GM18508 (cell line): Measurements from ENCODE around the gene GPR65.

Experiments used
- ATAC-seq: cut with Tn5 transposase; IDR thresholded peaks from one replicate; pipeline ENCODE4 v1.9.1; 2021; ENCODE audit warnings: moderate number of reproducible peaks; ENCODE audit not compliant: insufficient read depth, unreplicated experiment

GPR65 gene, protein sequence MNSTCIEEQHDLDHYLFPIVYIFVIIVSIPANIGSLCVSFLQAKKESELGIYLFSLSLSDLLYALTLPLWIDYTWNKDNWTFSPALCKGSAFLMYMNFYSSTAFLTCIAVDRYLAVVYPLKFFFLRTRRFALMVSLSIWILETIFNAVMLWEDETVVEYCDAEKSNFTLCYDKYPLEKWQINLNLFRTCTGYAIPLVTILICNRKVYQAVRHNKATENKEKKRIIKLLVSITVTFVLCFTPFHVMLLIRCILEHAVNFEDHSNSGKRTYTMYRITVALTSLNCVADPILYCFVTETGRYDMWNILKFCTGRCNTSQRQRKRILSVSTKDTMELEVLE

DNA sequence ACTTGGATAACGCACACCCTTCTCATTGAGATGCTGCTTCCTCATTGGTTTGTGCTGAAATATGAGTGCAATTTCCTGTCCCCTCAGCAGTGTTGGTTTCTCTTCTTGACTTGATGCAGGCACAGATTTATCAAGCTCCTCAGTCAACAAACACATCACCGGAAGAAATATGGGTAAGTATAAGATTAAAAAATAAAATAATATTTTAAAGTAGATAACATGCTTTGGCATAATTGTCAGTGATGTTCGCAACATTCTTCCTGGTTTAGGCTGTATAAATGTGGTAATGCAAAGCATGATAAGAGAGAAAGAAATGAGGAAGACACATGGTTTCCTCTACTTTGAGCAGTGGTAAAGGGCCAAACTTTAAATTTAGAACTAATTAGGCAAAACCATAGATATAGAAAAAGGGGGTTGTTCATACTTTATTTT lies at the start of gene GPR65:
GPR65 (plus strand) TSS at position 86 of the 432 bp plus-strand sequence. CDS start 5,713 bp downstream, outside the sequence.
- ATAC-seq, result peak; percentile 60

DNA sequence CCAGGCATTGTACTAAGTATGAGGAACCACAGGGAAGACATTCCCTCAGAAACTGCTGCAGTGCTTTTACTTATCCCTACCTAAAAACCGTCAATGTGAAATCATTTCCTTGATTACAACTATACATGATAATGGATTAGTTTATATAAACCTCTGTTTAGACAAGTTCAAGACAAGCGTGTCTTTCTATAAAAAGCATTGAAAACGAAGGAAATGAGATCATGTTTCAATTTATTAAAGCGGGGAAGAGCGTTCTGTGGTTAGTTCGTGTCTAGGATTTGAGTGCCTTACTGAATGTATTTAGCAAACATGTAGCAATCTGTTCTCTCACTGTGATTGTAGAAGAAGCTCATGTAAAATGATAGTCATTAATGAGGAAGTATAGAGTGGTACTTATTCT lies 49.4 kb upstream of the GPR65 start:
- no peak for ATAC-seq

DNA sequence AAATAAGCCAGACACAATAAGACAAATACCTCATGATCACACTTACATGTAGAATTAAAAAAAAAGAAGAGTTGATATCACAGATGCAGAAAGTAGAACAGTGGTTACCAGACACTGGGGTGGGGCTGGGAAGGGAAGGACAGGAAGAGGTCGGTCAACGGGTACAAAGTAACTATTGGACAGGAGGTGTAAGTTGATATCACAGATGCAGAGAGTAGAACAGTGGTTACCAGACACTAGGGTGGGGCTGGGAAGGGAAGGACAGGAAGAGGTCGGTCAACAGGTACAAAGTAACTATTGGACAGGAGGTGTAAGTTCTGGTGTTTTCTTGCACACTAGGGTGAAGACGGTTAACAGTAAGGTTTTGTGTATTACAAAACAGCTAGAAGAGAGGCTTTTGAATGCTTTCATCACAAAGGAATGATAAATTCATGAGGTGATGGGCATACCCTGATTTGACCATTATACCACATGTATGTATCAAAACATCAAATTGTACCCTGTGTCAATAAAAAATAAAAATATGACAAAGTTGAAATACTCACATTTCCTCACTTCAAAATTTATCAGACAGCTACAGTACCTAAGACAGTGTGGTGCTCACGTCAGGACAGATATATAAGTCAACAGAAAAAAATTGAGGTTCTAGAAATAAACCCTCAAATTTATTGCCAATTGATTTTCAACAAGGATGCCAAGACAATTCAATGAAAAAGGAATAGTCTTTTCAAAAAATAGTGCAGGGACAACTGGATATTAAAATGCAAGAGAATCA lies 44.7 kb upstream of the GPR65 start:
- ATAC-seq, result no peak

DNA sequence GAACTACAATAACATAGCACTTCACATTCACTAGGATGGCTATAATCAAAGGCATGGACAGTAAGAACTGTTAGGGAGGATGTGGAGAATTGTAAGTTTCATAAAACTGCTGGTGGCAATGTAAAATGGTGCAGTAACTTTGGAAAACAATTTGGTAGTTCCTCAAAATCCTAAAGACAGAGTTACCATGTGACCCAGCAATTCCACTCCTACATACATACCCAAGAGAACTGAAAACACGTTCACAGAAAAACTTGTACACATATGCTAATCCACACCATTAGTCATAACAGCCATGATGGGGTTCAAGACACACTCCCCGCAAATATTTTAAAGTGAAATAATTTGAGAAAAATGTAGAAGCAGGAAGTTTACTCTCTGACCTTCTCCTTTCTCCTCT lies 43.7 kb upstream of the GPR65 start:
- no peak for ATAC-seq

DNA sequence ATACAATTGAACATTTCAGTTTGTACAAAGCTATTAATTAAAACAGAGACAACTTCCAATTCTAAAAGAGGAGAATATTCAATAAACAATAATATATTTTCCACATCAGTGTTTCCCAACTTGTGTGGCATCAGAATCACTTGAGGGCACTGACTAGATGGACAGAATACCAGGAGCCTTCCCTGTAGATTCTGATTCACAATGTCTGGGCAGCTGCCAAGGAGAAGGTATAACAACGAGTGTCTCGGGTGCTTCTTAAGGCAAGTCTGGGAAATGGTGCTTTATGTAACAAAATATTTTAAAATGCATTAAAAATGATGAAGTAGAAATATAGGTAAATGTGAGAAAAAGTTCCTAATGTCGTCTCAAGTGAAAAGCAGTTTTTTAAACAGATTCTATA lies 38.1 kb upstream of the GPR65 start:
- no peak for ATAC-seq

DNA sequence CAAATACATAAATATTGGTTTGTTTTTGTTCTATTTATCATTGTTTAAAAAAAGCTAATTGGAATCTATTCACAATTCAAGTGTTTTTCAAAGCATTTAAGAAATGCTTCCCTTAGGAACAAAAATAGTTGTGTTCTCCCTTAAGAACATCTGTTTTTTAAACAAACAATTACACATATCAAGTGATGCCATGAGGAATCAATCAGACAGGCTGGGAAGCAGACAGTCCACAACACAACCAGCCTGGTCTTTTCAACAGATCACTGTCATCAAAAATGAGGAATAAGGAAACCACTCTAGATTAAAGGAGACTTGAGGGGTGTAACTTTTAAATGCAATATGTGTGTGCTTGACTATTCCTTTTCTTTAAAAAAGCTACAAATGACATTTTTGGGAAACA lies 37.4 kb upstream of the GPR65 start:
- ATAC-seq, result no peak

DNA sequence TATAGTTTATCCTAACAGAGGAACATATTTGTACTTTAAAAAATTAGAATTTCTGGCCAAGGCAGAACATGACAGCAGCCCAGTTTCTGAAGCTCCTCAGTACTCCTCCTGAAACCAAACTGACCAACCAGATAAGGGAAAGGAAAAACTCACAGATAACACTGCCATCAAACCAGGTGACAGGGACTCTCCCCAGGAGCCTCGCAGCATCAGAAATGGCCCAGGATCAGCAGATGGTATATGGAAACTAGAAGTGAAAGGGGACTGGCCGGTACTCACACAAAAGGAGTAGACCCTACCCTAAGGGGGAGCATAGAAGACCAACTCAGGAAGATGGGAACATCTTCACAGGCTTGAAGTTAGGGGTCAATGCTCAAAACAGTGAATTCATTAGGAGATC lies 33.9 kb upstream of the GPR65 start:
- ATAC-seq, result peak; percentile 76

DNA sequence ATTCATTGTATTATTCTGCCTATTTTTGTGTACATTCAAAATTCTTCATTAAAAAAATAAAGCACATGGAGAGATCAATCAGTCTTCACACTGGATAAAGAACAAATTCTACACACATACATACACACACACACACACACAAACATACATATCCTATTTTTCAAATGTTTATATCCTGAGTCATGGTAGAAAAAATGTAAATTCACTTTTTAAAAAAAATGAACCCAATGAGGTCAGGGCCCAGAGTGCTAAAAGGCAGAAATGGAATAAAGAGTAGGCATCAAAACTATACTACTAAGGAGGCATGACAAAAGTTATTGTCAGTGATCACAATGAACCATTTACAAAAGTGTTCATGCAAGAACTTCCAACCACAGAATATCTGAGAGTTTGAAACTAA lies 29.3 kb upstream of the GPR65 start:
- ATAC-seq, result no peak

DNA sequence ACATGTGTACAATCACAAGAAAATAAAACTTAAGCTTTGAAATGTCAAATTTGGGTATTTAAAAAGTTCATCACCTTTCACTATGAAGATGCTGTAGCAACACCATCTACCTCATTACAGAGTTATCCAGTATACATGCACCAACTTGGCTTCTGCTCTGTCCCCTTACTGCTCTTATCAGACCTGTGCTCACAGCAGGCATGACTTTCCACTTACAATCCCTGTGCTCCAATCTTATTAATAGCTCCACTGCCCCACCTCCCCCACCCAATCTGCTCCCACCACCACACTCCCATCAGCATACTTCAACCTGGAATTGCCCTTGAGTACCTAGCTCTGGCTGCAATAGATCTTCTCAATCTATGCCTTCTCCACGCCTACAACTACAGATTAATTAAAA lies 25.2 kb upstream of the GPR65 start:
- ATAC-seq, result no peak

DNA sequence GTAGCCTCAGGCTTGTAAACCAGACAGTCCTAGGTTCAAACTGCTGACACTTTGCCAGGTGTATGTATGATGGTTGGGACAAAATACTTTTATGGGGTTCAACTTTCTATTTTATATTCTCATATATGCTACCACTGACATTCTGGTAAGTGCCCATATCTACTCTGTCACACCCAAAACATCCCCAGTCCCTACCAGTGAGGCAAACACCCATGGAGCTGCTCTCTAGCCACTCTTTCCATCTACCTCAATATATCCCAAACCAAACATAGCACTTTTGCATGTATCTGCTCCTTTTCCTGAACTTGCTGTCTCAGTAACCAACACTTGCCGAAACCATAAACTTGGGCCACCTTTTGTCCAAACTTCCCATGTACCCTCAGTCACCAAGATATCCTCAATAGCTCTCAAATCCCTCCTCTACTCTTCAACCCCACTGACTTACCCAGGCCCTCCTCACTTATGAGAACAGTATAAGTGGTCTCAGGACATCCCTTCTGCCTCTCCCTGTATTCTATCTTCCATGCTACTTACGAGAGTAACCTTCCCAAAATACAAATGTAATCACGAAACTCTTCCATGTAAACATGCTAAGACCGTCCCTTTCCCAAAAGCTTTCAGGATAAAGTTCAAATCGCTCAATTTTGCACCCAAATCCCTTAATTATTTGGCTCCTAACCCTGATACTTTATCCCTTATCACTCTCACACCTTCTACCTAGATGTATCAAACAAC lies 15.5 kb upstream of the GPR65 start:
- ATAC-seq, result no peak

DNA sequence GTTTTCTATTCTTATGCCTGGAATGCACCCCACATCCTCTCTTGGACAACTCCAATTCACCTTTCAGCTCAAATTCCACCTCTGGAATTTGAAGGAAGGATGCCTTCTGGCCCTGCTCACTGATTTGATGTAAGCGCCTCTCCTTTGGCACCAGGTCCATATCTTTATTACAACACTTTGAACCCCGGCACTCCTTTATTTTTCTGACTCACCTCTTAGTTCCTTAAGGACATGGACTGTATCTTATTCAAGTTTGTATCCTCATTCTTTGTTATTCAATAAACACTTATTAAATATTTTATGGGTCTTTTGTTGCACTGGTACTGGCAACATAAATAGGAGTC lies 15.0 kb upstream of the GPR65 start:
- no peak for ATAC-seq

DNA sequence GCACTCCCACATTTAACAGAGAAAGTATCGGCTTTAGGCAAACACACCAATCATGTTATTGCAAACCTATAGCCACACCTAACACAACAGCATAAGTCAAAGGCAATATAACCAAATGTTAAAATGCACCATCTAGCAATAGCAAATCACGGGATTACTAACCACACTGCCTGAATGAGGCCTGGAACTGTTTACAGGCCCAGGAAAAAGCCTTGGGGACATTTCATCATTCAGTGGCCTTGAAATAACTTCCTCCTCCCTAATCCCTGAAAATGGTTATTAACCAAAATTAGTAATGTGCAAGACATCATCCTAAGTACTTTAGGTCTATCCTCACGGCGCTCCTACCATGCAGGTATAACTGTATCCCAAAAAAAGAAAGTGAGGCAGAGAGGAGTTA lies 14.3 kb upstream of the GPR65 start:
- ATAC-seq, result no peak

DNA sequence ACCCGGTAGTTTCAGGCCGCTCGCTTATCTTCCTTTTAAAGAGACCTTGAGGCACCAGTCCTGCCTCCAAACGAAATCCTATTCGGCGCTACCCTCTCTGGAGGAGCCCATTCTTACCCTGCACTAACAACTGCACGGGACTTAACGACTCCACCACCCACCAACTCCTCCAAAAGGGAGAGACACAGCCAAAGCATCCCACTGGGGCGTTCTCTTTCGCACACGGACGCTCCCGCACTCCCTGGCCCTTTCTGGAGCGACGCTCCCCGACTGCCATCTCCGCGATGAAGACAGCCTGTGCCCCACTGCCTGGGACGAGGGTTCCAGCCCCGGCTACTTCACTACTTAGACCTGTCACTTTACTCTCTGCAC lies 12.6 kb upstream of the GPR65 start:
- no peak for ATAC-seq

DNA sequence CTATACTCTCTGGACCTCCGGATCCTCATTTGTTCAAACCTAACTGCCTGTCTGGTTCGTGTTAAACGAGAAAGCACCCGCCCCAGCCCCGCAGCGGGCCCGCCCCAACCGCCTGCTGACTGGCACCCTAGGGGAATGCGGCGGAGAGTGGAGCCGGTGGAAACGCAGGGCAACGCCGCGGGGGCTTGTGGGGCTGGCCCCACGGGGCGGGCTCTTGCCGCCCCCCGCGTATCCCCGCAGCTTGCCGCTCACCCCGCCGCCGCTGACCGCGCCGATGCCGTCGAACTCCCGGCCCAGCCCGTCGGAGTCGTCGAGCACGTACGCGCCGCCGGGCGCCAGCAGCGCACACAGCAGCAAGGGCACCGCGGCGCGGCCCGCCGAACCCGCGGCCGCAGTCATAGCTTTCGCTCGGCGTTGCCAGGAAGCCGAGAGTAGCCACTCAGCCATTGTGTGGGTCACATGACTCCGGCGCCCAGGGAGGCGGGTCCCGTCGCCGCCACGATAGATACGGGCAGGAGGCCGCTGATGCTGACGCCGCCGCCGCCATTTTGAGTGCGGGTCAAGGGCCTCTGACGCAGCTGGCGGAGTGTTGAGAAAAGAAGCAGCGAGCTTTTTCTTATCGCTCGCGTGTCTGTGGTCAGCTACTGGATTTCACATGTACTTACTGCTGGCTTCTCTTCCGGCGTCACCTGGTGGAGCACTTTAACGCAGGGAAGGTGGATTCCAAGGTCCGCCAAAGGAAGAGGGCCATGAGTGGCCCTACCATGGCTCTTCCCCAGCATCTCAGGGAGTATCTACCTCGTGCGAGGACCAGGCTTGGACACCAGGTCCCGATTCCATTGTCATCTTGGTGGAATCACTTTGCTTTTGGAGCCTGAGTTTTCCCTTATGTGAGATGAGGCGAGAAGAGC lies 12.0 kb upstream of the GPR65 start, which contains the start of gene GALC:
GALC (minus strand) TSS at position 465 of the 911 bp plus-strand sequence; CDS start at position 447, 18 bp downstream.
- ATAC-seq, result peak; percentile 71

DNA sequence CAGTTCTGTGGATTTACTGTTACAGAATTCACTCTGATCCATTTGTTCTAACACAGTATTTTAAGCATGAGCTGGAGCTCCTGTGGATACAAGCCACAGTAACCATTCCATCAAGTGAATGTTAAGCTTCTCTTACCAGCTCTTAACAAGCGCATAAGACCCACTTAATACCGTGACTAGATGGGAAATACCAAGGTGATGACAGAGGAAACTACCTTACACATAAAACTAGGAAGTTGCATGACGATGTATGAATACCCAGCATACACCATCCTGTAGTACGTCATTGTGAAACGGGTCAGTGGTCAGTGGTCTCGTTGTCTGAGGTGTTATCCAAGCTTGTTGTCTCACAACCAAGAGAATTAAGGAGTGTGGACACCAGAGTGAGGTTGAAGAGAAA lies 10.0 kb upstream of the GPR65 start:
- peak; percentile 48 for ATAC-seq

DNA sequence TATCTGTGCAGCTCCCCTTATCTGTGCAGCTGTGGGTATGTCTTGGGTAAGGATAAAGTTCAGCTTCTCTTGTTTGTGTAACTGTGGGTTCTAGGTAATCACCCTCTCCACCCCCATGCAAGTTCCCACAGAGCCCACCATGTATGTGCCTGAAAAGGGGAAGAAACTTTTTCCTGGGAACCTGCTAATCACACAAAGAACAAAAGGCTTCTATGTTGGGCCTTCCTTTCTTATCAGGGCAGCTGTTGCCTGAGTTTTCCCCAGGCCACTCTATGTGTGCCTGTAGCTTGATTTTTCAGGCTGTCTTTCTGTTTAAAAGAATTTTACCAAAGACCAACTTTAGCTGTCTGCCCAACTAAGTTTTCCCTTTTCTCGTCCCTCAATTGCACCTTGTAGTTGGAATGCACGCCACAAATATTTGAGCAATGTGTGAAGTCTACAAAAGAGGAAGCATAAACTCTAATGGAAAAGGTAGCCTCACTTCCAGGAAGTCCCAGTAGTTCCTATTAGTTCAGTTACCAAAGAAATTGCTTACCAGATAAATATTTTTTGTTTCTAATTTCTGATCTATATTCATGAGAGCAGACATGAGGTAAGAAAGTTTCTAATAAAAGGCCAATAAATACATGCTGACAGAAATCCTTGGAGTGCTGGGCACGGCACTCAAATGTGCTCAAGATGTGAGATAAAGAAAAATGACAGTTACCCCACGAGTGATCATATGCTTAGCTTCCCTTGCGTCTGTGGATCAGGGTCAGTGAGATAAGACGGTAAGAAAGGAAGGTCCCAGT lies 9.2 kb upstream of the GPR65 start:
- ATAC-seq, result no peak

DNA sequence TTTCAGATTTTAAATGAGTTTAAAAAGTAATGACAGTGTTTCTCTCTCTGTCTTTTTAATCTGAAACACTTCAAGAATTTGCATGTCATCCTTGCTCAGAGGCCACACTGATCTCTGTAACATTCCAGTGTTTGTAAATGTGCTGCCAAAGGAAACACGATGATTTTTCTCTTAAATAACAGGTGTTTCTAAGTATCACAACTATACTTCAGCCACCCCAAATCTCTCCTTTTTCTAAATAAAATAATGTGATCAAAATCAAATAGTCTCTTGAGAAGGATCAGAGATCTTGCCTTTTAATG lies 8.7 kb upstream of the GPR65 start:
- no peak for ATAC-seq

DNA sequence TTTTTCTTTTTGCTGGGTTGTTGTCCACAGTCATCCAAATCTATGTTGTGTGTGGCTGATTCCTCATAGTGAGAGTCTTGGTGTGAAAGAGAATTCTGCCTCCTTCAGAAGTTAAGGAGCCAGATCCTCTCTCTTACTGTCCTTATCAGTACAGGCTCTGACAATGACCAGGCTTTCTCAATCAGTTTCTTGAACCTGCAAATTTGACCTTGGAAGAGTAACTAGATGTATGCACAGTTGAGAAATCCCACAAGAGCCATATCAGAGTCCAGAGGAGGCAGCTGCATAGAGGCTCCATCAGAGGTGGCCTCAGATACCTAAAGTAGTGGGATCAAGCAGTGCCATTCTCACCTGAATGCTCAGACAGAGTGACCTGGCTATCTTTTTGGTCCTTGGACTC lies 6.5 kb upstream of the GPR65 start:
- no peak for ATAC-seq

DNA sequence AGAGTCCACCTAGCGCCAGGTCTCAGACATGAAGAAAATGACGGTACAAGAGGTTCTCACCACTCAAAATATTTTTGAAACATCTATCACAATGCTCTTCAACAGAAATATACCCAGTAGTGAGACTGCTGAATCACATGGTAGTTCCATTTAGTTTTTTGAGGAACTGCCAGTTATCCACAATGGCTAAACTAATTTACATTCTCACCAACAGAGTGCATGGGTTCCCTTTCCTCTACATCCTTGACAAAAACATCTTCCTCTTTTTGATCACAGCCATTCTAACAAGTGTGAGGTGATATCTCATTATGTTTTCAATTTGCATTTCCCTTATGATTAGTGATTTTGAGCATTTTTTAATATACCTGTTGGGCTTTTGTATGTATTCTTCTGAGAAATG lies 5.7 kb upstream of the GPR65 start:
- no peak for ATAC-seq
